GM13977 (cell line): ENCODE results near the gene EAF1.
"Not testable (repeated sequence)": the region's sequence is repeated elsewhere in the genome, so short reads cannot be mapped to it uniquely, and the experiment has no call there.

Experiments used
- DNase-seq: peaks from one replicate; pipeline ENCODE4 v3.0.0; 2012; ENCODE audit warnings: low spot score
- in situ Hi-C: fragments of 300-500 bp; cut with MboI; formaldehyde crosslinking; loops from one replicate; pipeline ENCODE4 v1.12.0; 2022; ENCODE audit warnings: low sequenced_read_pairs, low pct_unique_long_range_greater_than_20kb, mixed read lengths, inconsistent platforms; ENCODE audit not compliant: unreplicated experiment
- TF ChIP-seq, protein P1 (sequence below): IDR thresholded peaks from 2 replicates; pipeline ENCODE4 v1.5.1; 2012; ENCODE audit warnings: mild to moderate bottlenecking, control low read depth; ENCODE audit not compliant: insufficient read depth; ENCODE audit errors: extremely low read depth, missing control alignments

The EAF1 gene

DNA sequence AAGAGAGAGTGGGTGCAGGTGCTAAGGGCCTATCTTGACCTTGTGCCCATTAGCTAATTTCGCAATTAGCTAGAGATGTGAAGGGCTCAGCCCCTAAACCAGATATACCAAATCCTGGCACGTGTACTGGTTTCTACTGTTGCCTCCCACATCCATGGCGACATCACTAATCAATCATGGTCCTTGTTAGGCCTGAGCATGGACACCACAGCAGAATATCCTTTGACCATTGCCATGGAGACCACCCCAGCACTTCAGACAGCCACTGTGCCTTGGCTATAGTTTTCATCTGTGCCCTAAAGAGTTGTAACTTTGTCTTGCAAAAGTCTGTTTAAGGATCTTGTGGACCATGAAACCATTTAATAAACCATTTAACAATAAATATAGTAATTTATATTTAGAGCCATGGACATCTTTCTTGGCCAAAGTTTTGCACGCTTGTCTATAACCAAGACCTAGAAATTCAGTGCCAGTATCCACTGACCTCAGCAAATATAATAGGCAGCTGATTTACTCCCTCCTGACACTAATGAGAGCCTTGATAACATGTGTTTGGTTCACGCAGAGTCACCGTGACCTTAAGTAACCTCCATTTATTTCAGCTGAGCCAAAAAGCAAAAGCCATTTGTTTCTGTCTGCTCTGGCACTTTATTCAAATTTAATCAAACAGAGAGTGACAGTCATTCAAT is 50.7 kb downstream of the EAF1 start:
- DNase-seq, result no peak
- TF ChIP-seq, protein P1, sequence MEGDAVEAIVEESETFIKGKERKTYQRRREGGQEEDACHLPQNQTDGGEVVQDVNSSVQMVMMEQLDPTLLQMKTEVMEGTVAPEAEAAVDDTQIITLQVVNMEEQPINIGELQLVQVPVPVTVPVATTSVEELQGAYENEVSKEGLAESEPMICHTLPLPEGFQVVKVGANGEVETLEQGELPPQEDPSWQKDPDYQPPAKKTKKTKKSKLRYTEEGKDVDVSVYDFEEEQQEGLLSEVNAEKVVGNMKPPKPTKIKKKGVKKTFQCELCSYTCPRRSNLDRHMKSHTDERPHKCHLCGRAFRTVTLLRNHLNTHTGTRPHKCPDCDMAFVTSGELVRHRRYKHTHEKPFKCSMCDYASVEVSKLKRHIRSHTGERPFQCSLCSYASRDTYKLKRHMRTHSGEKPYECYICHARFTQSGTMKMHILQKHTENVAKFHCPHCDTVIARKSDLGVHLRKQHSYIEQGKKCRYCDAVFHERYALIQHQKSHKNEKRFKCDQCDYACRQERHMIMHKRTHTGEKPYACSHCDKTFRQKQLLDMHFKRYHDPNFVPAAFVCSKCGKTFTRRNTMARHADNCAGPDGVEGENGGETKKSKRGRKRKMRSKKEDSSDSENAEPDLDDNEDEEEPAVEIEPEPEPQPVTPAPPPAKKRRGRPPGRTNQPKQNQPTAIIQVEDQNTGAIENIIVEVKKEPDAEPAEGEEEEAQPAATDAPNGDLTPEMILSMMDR, result no peak
- in situ Hi-C loops, result no loop called here

DNA sequence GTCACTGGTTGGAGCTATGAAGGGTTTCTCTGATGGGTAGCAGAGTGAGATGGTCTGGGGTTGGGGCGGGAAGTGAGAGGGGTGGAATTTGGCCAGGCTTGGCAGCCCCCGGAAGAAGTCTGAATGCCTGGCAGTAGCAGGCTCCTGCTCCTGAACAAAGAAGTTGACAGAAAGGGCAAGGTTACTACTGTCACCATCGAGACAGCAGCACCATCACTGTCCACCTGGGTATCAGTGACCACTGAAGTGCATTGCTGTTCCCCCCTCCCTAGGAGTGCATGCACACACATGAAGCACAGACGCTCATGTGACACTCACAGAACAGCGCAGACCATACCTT is 51.2 kb downstream of the EAF1 start:
- TF ChIP-seq, protein P1, result no peak
- in situ Hi-C loops, result no loop called here
- DNase-seq, result no peak

DNA sequence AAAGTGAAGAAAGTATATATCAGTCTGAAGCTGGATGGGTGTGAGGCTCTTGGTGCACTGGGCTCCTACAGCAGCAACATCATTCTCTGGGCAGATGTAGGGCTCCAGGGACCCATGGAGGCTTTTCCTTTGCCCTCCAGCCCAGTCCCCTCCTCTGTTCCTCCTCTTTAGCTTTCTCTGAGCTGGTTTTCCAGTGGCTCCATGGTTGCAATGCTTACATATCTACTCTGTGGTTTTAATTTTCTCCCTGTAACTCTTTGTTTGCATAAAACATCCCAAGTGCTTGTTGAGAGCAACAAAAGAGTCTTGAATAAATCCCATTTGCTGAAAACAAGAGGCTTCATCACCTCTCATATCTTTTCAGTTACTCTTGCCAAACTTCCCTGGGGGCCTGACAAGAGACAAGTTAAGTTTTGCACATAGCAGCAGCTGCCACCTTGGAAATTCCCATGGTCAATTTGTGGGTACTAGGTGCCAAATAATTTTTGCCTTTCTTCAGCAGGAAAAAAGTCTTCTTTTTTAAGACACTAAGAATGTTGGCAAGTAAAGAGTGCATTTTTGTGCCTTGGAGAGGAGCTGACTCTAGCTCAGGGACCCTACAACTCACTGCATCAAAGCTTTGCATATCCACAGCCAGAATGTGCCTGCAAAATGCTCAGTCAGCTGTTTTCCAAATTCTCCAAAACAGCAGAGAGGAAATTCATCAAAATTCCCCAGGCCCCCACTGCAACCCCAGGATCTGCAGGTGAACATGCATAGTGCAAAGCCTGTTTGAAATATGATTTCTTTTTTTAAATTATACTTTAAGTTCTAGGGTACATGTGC is 52.2 kb downstream of the EAF1 start:
- DNase-seq, result no peak
- in situ Hi-C loops, result no loop called here
- TF ChIP-seq, protein P1, result no peak

DNA sequence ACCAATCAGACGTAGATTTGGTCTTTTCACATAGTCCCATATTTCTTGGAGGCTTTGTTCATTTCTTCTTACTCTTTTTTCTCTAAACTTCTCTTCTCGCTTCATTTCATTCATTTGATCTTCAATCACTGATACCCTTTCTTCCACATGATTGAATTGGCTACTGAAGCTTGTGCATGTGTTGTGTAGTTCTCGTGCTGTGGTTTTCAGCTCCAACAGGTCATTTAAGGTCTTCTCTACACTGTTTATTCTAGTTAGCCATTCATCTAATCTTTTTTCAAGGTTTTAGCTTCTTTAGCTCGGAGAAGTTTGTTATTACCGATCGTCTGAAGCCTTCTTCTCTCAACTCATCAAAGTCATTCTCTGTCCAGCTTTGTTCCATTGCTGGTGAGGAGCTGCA is 57.2 kb downstream of the EAF1 start:
- DNase-seq, in situ Hi-C loops: not testable (repeated sequence)

DNA sequence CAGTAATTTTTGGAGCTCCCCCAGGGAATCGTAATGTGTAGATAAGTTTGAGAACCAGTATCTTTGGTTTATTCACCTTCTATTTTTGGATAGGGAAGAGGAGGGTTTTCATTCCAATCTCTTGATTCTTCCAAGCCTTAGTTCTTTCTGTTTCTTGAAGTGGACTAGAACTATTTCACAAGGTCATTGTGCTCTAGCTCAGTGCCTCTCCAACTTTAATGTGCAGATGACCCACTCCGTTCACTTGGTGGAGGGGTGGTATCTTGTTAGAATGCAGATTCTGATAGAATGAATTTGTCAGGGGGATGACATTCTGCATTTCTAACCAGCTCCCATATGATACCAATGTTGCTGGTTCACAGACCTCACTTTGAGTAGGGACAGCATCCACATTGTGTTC is 58.6 kb downstream of the EAF1 start:
- in situ Hi-C loops, result no loop called here
- no peak for DNase-seq
- TF ChIP-seq, protein P1, result no peak

DNA sequence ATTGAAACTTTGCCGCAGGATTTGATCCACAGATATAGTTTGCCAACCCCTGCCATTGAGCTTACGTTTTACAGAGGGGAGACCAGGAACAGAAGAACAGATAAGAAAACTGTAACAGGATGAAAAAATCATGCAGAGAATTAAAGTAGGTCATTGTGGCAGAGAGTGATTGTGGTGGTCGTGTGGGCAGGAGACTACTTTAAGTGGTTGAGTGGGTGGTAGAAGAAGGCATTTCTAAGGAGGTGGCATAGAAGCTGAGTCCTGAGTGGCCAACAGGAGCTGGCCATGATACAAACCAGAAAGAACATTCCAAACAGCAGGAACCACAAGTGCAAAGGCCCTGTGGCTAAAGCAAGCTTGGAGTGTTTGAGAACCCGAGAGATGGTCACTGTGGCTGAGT is 59.6 kb downstream of the EAF1 start:
- TF ChIP-seq, protein P1, result no peak
- in situ Hi-C loops, result no loop called here
- DNase-seq, result no peak

DNA sequence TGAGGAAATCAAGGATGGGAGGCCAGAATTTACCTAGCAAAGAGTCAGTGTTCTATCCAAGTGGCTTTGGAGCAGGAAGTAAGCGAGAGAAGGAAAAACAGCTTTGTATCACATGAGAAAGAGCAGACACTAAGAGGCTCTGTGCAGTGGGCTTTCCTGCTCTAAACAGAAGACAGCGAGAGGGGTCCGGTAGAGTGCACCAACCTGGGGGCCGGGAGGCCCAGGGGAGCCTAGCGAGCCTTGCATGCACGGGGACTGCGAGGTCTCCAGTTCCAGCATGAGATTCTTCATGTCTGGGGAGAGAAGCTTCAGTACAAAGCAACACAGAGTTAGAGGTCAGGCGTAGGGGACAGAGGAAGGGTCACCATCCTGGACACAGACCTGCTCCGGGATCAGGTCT is 60.6 kb downstream of the EAF1 start:
- TF ChIP-seq, protein P1, result no peak
- DNase-seq, result no peak
- in situ Hi-C loops, result no loop called here
